Astrocyte of the cerebellum (primary cell): ENCODE results near the gene ACP3.
A peak's percentile ranks its signal among the peaks of the same experiment; 100 is the strongest.

Source experiments
- DNase-seq: peaks from one replicate; pipeline ENCODE4 v3.0.0-alpha.2; 2011; ENCODE audit warnings: low read depth
- H3K4me3 ChIP-seq: 2 replicates; pipeline ENCODE4 v1.5.1; 2011; ENCODE audit warnings: mild to moderate bottlenecking, low read depth, low read length, moderate library complexity
- in situ Hi-C: cut with HindIII; loops from 2 replicates; pipeline ENCODE4 v1.10.0; 2017; ENCODE audit warnings: low sequenced_read_pairs
- TF ChIP-seq, protein P1 (sequence below): IDR thresholded peaks from 2 replicates; pipeline ENCODE4 v1.5.1; 2012; ENCODE audit warnings: low read length, low read depth, moderate library complexity, mild to moderate bottlenecking; ENCODE audit errors: missing control alignments

ACP3 gene

GRCh38 chr3:132344666-132345280 lies 27.6 kb downstream of the ACP3 start:
- TF ChIP-seq, protein P1, sequence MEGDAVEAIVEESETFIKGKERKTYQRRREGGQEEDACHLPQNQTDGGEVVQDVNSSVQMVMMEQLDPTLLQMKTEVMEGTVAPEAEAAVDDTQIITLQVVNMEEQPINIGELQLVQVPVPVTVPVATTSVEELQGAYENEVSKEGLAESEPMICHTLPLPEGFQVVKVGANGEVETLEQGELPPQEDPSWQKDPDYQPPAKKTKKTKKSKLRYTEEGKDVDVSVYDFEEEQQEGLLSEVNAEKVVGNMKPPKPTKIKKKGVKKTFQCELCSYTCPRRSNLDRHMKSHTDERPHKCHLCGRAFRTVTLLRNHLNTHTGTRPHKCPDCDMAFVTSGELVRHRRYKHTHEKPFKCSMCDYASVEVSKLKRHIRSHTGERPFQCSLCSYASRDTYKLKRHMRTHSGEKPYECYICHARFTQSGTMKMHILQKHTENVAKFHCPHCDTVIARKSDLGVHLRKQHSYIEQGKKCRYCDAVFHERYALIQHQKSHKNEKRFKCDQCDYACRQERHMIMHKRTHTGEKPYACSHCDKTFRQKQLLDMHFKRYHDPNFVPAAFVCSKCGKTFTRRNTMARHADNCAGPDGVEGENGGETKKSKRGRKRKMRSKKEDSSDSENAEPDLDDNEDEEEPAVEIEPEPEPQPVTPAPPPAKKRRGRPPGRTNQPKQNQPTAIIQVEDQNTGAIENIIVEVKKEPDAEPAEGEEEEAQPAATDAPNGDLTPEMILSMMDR, result no peak
- DNase-seq, result no peak
- in situ Hi-C loops, result loop anchor here (5.0 to 10.0 kb wide), 2 partner anchors 60 to 92 kb away; no protein-coding TSS in a partner anchor
- no peak overlapping the region for H3K4me3 ChIP-seq

- DNase-seq, result peak; percentile 43
- in situ Hi-C loops, result loop anchor here (10.0 kb wide), 1 partner anchor 62 kb away; no protein-coding TSS in a partner anchor
- no peak overlapping the region for H3K4me3 ChIP-seq
- TF ChIP-seq, protein P1, result no peak
These were observed 29.9 kb downstream of the ACP3 start for GRCh38 chr3:132346841-132347736.

- TF ChIP-seq, protein P1, result no peak
- no peak overlapping the region for H3K4me3 ChIP-seq
- in situ Hi-C loops, result loop anchor here (10.0 kb wide), 1 partner anchor 63 kb away; no protein-coding TSS in a partner anchor
- DNase-seq, result no peak
These were observed 30.6 kb downstream of the ACP3 start for GRCh38 chr3:132347811-132348210.

DNA sequence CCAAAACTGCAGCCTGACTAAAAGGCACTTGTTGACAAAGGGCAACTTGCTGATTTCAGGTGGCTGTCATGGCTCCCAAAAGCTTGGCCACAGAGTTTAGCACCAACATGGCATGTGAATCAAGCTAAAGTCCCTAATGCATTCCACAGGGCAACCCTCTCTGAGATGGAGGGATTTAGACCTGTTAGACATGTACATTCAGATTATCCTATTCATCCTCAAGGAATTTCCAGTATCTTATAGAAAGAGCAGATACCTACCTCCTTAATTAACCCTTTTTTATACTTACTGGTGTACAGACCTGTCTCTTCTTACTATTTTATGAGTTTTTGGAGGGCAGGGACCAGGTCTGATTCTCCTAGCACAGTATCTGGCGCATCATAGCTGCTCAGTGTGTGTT lies 31.3 kb downstream of the ACP3 start:
- no peak for DNase-seq
- H3K4me3 ChIP-seq, result no peak overlapping the region
- in situ Hi-C loops, result loop anchor here (10.0 kb wide), 1 partner anchor 64 kb away; no protein-coding TSS in a partner anchor
- TF ChIP-seq, protein P1, result no peak

DNA sequence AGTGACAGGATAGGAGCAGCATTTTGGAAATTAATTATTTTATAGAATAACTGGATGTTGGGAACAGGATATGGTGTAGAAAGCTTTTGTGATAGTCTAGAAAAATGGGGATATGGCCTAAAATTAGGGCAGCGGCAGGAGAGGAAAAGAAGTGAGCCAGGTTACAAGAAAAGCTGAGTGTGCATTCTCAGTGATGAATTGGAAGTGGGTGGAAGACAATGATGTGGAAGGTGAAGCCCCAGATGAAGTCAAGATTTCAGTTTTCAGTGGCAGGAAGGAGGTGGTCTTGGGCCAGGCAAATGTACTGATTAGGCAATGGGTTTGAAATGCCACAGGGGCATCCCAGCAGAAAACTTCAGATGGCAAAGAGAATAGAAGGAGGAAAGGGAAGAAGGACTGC lies 33.6 kb downstream of the ACP3 start:
- TF ChIP-seq, protein P1, result no peak
- in situ Hi-C loops, result no loop called here
- DNase-seq, result no peak

GRCh38 chr3:132351222-132351806 lies 34.1 kb downstream of the ACP3 start:
- in situ Hi-C loops, result no loop called here
- DNase-seq, result no peak
- TF ChIP-seq, protein P1, result no peak
- no peak overlapping the region for H3K4me3 ChIP-seq

More for the DNA sequence above, 33.6 kb downstream of the ACP3 start:
- no peak overlapping the region for H3K4me3 ChIP-seq
